GM12878 (cell line): ENCODE data around the gene CMTM1. TPM values are rescaled to one million over a fixed set of nuclear protein-coding genes. Genes with fewer than 3 reads are reported as not detected.
A peak's percentile ranks its signal among the peaks of the same experiment; 100 is the strongest.

ENCODE experiments used
- ATAC-seq: fragments of 200-7000 bp; cut with Tn5 transposase; 3 replicates; pipeline ENCODE4 v1.9.1; 2020; ENCODE audit warnings: mild to moderate bottlenecking, moderate library complexity
- BruUV-seq: library from RNA; stranded (reverse); fragments of 400-500 nt; replicated peaks from 2 replicates; lab custom pipeline; 2021; lab: Mats Ljungman, UMichigan
- CTCF ChIA-PET: fragments of 300-600 bp; sonication (Branson Sonifier 250); formaldehyde crosslinking; extraction: SDS; loops from one replicate; lab custom pipeline; 2021; ENCODE audit warnings: inconsistent platforms; lab: Yijun Ruan, JAX
- POLR2A ChIA-PET: fragments of 350-600 bp; formaldehyde crosslinking; extraction: SDS; loops from one replicate; lab custom pipeline; 2021; ENCODE audit warnings: inconsistent platforms; lab: Charles Lee
- RAD21 ChIA-PET: fragments of 300-600 bp; sonication (Branson Sonifier 250); formaldehyde crosslinking; loops from one replicate; lab custom pipeline; 2023; ENCODE audit warnings: antibody characterized with exemption; ENCODE audit not compliant: unreplicated experiment; lab: Charles Lee
- SMC1A ChIA-PET: fragments of 300-600 bp; sonication (Branson Sonifier 250); formaldehyde crosslinking; loops from one replicate; lab custom pipeline; 2023; ENCODE audit not compliant: unreplicated experiment, uncharacterized antibody; lab: Charles Lee
- DNase-seq: peaks from one replicate; pipeline ENCODE4 v3.0.0-alpha.2; 2011; ENCODE audit warnings: low read depth, low spot score
- FAIRE-seq: peaks from 3 replicates; lab custom pipeline; 2011; peaks lifted over from hg19 to GRCh38; lab: Jason Lieb, UNC
- H2AFZ ChIP-seq: 2 replicates; pipeline ENCODE4 v1.6.0; 2011; ENCODE audit warnings: low read depth, low read length, control low read depth; ENCODE audit not compliant: control insufficient read depth
- H3K27ac ChIP-seq: 2 replicates; pipeline ENCODE4 v1.5.1; 2011; ENCODE audit warnings: control low read depth; ENCODE audit not compliant: control insufficient read depth, insufficient read depth
- H3K27me3 ChIP-seq, 2 experiments: replicated peaks in 1 of 2; 2 replicates each; pipeline versions ENCODE4 v1.6.0 to v1.6.1; 2011; ENCODE audit warnings: low read length in 1 of 2; ENCODE audit not compliant: control insufficient read depth in 2 of 2, insufficient read depth in 2 of 2
- H3K36me3 ChIP-seq, 2 experiments: 2 replicates each; pipeline ENCODE4 v1.5.1; 2011; ENCODE audit warnings: low read length in 1 of 2; ENCODE audit not compliant: control insufficient read depth in 2 of 2, insufficient read depth in 2 of 2
- H3K4me1 ChIP-seq: 2 replicates; pipeline ENCODE4 v1.6.1; 2011; ENCODE audit warnings: mild to moderate bottlenecking, low read length, moderate library complexity, mixed read lengths; ENCODE audit not compliant: control insufficient read depth, insufficient read depth
- H3K4me2 ChIP-seq: 2 replicates; pipeline ENCODE4 v1.6.0; 2011; ENCODE audit warnings: control low read depth; ENCODE audit not compliant: control insufficient read depth, insufficient read depth
- H3K4me3 ChIP-seq: fragments of 200-600 bp; sonication (generic); 2 replicates; pipeline ENCODE4 v1.5.1; 2016
- H3K79me2 ChIP-seq: 2 replicates; pipeline ENCODE4 v1.6.0; 2011; ENCODE audit warnings: low read length; ENCODE audit not compliant: control insufficient read depth, insufficient read depth
- H3K9ac ChIP-seq: 2 replicates; pipeline ENCODE4 v1.8.0; 2011; ENCODE audit warnings: low read length, control low read depth, mixed read lengths; ENCODE audit not compliant: control insufficient read depth, insufficient read depth
- H3K9me3 ChIP-seq: replicated peaks from 3 replicates; pipeline ENCODE4 v1.5.1; 2011; ENCODE audit warnings: mild to moderate bottlenecking, low read length; ENCODE audit not compliant: control insufficient read depth, insufficient read depth
- H4K20me1 ChIP-seq: 2 replicates; pipeline ENCODE4 v1.6.0; 2011; ENCODE audit not compliant: control insufficient read depth, insufficient read depth
- GATAD2B ChIP-seq: fragments of 450-650 bp; conservative IDR thresholded peaks from 2 replicates; pipeline ENCODE4 v1.6.1; 2017; ENCODE audit warnings: low read depth, mild to moderate bottlenecking, moderate library complexity
- IRF3 ChIP-seq: fragments of 450-650 bp; IDR thresholded peaks from 2 replicates; pipeline ENCODE4 v1.6.1; 2014; ENCODE audit warnings: mild to moderate bottlenecking
- MEF2B ChIP-seq: fragments of 450-650 bp; IDR thresholded peaks from 2 replicates; pipeline ENCODE4 v1.6.1; 2018; ENCODE audit warnings: mild to moderate bottlenecking, moderate library complexity; ENCODE audit not compliant: partially characterized antibody, poor library complexity, severe bottlenecking
- WGBS: methylation state at CpG from one replicate; pipeline ENCODE4 v1.1.6; 2016; ENCODE audit warnings: low lambda C conversion rate; ENCODE audit not compliant: insufficient replicate concordance, insufficient coverage; ENCODE audit errors: missing lambda C conversion rate; 5-methylcytosine and 5-hydroxymethylcytosine counted together
- in situ Hi-C: fragments of 300-500 bp; cut with MboI; formaldehyde crosslinking; loops from 9 replicates; pipeline ENCODE4 v1.14.3; 2018; ENCODE audit warnings: mixed read lengths
- intact Hi-C: fragments of 100-400 bp; cut with micrococcal nuclease; formaldehyde crosslinking; loops from one replicate; pipeline ENCODE4 v1.14.2; 2022; ENCODE audit not compliant: unreplicated experiment
- polyA plus RNA-seq, 11 experiments: library from polyadenylated mRNA; depleted of rRNA in 4 of 11; unstranded in 6 of 11; stranded (reverse) in 5 of 11; fragments of >200 nt; fragmentation: Nextera tagmentation in 4 of 11; fragmentation: Illumina TruSeq in 1 of 11; extraction: Ambion mirVana in 4 of 11; extraction: Trizol in 1 of 11; gene quantifications; 1 replicate in 1 of 11; 2 replicates in 10 of 11; pipeline versions ENCODE4 v1.2.1 to v1.2.3, GENCODE V29; 2011 to 2016; ENCODE audit warnings: inconsistent platforms in 2 of 11, missing spikeins in 2 of 11, low read depth in 1 of 11
- total RNA-seq, 4 experiments: library from RNA; depleted of rRNA in 3 of 4; stranded (reverse); fragments of >200 nt in 3 of 4; fragmentation: Illumina TruSeq in 1 of 4; extraction: Trizol in 1 of 4; gene quantifications; 2 replicates each; pipeline versions ENCODE4 v1.2.1 to v1.2.3, GENCODE V29; 2013 to 2021

The CMTM1 gene
- total and polyA plus RNA-seq, 10 of the 15 experiments (the other 5 are each of a cell fraction or from before 2014, with no cell fraction given), result 0.09 to 3.0 (median 1.4) TPM; not detected in 2

GRCh38 chr16:66547101-66547989 lies 18.9 kb upstream of the CMTM1 start:
- POLR2A ChIA-PET, result interaction anchor here (1.0 to 4.0 kb wide), 7 partner anchors 10 to 32 kb away, joined by 3 to 18 read pairs (median 4); no protein-coding TSS in a partner anchor
- in situ Hi-C loops (loop anchor here (25.0 kb wide), 1 partner anchor 490 kb away; the partner anchor contains the start of gene CBFB), intact Hi-C loops (no loop called here)
- Histone ChIP-seq H3K27ac (no peak overlapping the region), H4K20me1 (no peaks in the 10 kb centered on the region), H3K4me2 (no peak overlapping the region), H3K9me3 (no peaks in the 10 kb centered on the region; the same call in 2 of the 3 replicates), H3K27me3 (no peaks in the 10 kb centered on the region), H3K79me2 (no peaks in the 10 kb centered on the region), H3K36me3 (no peaks in the 10 kb centered on the region), H3K4me3 (no peak overlapping the region)
- RAD21 ChIA-PET, result interaction anchor here (0.6 to 1.9 kb wide), 8 partner anchors 12 to 973 kb away, joined by 3 to 15 read pairs (median 4); no protein-coding TSS in a partner anchor
- ATAC-seq, result no peak
- FAIRE-seq, result no peak
- DNase-seq, result no peak
- TF ChIP-seq GATAD2B (0 out of 2 replicates have a peak, but pooled peaks have one; percentile 25), MEF2B (peak; percentile 73), IRF3 (no peak)
- TF ChIP-seq, all 136 proteins: peak for 2
- no peak overlapping the region for H3K9ac ChIP-seq
- peaks cover 18% of the 10 kb centered on the region for H3K4me1 ChIP-seq
- SMC1A ChIA-PET, result interaction anchor here (0.7 to 9.9 kb wide), 14 partner anchors 7 to 139 kb away, joined by 3 to 86 read pairs (median 4); no protein-coding TSS in a partner anchor
- no peak overlapping the region for H2AFZ ChIP-seq
- 71% methylated on average over 5 of the region's 5 CpGs for WGBS
- CTCF ChIA-PET, result interaction anchor here (1.0 to 1.9 kb wide), 11 partner anchors 8 to 325 kb away, joined by 3 to 10 read pairs (median 5); no protein-coding TSS in a partner anchor
- no TSS peak for BruUV-seq
